Nephron progenitor cell (in vitro differentiated cells): Measurements from ENCODE around the gene SPINT4.

ENCODE experiments used
- DNase-seq: peaks from one replicate; pipeline ENCODE4 v3.0.0; 2021
- H3K27ac Mint-ChIP-seq: 2 replicates; pipeline ENCODE4 v1.8.0; 2021; ENCODE audit warnings: mild to moderate bottlenecking, moderate library complexity, mixed read lengths
- H3K27me3 Mint-ChIP-seq: 2 replicates; pipeline ENCODE4 v1.8.0; 2021; ENCODE audit warnings: mild to moderate bottlenecking, low read depth, mixed read lengths; ENCODE audit not compliant: poor library complexity
- H3K36me3 Mint-ChIP-seq: 2 replicates; pipeline ENCODE4 v1.8.0; 2021; ENCODE audit warnings: low read depth, mixed read lengths
- H3K4me1 Mint-ChIP-seq: 2 replicates; pipeline ENCODE4 v1.8.0; 2021; ENCODE audit warnings: mixed read lengths
- H3K4me3 Mint-ChIP-seq: 2 replicates; pipeline ENCODE4 v1.8.0; 2021; ENCODE audit warnings: mild to moderate bottlenecking, moderate library complexity, mixed read lengths
- H3K9me3 Mint-ChIP-seq: 2 replicates; pipeline ENCODE4 v1.8.0; 2021; ENCODE audit warnings: mild to moderate bottlenecking, moderate library complexity, mixed read lengths
- CTCF ChIP-seq: fragments of 200-600 bp; sonication (generic); IDR thresholded peaks from 2 replicates; pipeline ENCODE4 v1.5.0; 2021; ENCODE audit warnings: antibody characterized with exemption

Gene SPINT4

DNA sequence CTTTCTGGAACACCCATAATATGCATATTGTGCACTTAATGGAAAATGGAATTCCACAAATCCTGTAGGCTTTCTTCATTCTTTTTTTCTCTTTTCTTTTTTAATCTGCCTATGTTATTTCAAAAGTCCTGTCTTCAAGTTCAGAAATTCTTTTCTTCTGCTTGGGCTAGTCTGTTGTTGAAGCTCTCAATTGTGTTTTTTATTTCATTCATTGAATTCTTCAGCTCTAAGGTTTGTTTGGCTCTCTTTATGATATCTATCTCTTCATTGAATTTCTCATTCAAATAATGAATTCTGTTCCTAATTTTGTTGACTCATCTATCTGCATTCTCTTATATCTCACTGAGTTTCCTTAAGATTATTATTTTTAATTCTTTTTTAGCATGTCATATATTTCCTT is 10.1 kb downstream of the SPINT4 start:
- TF ChIP-seq CTCF, result no peak

GRCh38 chr20:45735552-45735951 is 13.4 kb downstream of the SPINT4 start:
- Mint-ChIP-seq H3K36me3 (peaks cover 5% of the 10 kb centered on the region), H3K27ac (no peak overlapping the region), H3K4me1 (no peaks in the 10 kb centered on the region), H3K4me3 (no peak overlapping the region), H3K9me3 (peaks cover 53% of the 10 kb centered on the region), H3K27me3 (peaks cover 4% of the 10 kb centered on the region)
- DNase-seq, result no peak
- no peak for TF ChIP-seq CTCF

More for the DNA sequence above, 10.1 kb downstream of the SPINT4 start:
- peaks cover 73% of the 10 kb centered on the region for H3K9me3 Mint-ChIP-seq
- H3K27me3 Mint-ChIP-seq, result peaks cover 4% of the 10 kb centered on the region
- H3K4me3 Mint-ChIP-seq, result no peak overlapping the region
- no peak for DNase-seq
- H3K36me3 Mint-ChIP-seq, result peaks cover 5% of the 10 kb centered on the region
- H3K4me1 Mint-ChIP-seq, result no peaks in the 10 kb centered on the region
- no peak overlapping the region for H3K27ac Mint-ChIP-seq

GRCh38 chr20:45735988-45736387 is 13.8 kb downstream of the SPINT4 start:
- Mint-ChIP-seq H3K27me3 (peaks cover under 1% of the 10 kb centered on the region), H3K27ac (no peak overlapping the region)
- no peak for TF ChIP-seq CTCF

DNA sequence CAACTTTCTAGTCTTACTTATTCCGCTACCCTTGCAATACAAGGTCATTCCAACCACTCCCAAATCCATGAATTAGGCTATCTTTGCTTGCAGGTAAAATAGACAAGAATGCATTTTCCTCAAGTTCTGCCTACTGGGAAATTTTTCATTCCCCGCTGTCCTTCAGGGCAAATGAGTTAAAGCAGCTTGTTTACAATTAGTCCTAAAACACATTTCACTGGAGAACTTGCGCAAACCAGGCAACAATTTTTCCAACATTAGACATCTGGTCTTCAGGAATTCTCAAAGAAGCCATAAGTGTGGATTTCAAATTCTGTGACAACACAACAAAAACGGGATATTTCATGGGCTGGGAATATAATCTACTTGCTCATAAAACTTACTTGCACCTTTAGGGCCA is 20.4 kb downstream of the SPINT4 start:
- no peak for DNase-seq
- Mint-ChIP-seq H3K27me3 (no peaks in the 10 kb centered on the region), H3K4me1 (no peaks in the 10 kb centered on the region), H3K36me3 (no peaks in the 10 kb centered on the region), H3K9me3 (no peaks in the 10 kb centered on the region), H3K27ac (no peak overlapping the region), H3K4me3 (no peak overlapping the region)
- no peak for TF ChIP-seq CTCF

More at GRCh38 chr20:45735988-45736387, 13.8 kb downstream of the SPINT4 start:
- Mint-ChIP-seq H3K4me3 (no peak overlapping the region), H3K9me3 (peaks cover 50% of the 10 kb centered on the region), H3K36me3 (peaks cover 5% of the 10 kb centered on the region), H3K4me1 (no peaks in the 10 kb centered on the region)
- no peak for DNase-seq

DNA sequence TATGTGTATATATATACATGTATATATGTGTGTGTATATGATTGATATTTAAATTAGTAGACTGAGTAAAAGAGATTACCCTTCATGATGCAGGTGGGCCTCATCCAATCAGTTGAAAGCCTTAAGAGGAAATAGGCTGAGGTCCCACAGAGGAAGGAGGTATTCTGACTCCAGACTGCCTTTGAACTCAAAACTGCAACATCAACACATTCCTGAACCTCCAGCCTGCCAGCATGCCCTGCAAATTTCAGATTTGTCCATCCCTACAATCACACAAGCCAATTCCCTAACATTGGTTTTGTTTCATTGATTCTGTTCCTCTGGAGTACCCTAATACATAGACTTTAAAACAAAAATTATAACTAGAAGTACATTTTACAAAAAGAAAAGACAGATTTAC is 22.9 kb downstream of the SPINT4 start:
- no peaks in the 10 kb centered on the region for H3K4me1 Mint-ChIP-seq

More for the DNA sequence above, 22.9 kb downstream of the SPINT4 start:
- no peak for TF ChIP-seq CTCF
- Mint-ChIP-seq H3K36me3 (no peaks in the 10 kb centered on the region), H3K27ac (no peak overlapping the region), H3K27me3 (no peaks in the 10 kb centered on the region), H3K4me3 (no peak overlapping the region), H3K9me3 (no peaks in the 10 kb centered on the region)
- no peak for DNase-seq
